Activated CD8-positive, alpha-beta memory T cell treated with anti-CD3 and anti-CD28 coated beads for 24 hours (primary cell): ENCODE data around the gene PACRG.

ENCODE experiments used
- DNase-seq: peaks from one replicate; pipeline ENCODE4 v3.0.0-alpha.2; 2020

The PACRG gene

DNA sequence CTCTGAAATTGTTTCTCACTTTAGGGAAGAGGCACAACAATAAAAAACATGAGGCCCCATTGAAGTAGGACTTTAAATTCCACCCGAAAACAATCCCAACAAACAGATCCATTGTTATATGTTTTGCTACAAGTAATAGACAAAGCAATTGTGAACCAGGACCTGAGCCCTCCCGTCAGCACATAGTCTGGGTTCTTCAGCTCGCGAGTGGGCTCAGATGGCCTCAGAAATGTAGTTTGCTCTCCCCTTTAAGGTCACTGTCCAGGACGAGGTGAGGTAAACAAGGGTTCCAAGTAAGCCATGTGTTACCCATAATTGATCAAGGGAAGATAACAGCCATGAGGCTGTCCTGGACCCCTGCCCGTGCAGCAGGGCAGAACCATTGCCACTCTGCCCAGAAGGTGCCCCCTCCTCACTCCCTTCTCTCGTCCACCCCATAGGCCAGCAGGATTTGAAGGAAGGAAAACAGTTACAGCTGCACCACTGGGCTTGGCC is 526.6 kb downstream of the PACRG start:
- no peak for DNase-seq

DNA sequence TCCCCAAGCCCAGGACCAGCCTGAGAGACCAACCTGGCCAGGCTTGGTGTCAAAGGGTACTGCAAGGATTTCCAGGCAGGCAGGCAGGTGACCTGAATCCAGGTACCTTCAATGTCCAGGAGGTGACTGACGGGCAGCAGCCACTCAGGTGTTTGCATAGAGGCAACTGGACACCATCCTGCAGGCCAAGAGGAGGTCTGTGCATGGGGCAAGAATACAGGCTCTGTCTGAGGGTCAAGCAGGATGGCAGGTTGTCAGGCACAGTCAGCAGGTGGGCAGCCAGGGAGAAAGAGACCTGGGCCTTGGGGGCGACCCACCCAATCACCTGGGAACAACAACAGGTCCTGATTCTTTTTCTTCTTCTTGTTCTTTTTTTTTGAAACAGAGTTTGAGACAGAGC is 527.5 kb downstream of the PACRG start:
- DNase-seq, result no peak

- DNase-seq, result no peak
Observed at GRCh38 chr6:163259689-163260088, 531.9 kb downstream of the PACRG start.

GRCh38 chr6:163260111-163260895 is 532.5 kb downstream of the PACRG start:
- DNase-seq, result no peak

GRCh38 chr6:163260911-163261310 is 533.1 kb downstream of the PACRG start:
- DNase-seq, result no peak

DNA sequence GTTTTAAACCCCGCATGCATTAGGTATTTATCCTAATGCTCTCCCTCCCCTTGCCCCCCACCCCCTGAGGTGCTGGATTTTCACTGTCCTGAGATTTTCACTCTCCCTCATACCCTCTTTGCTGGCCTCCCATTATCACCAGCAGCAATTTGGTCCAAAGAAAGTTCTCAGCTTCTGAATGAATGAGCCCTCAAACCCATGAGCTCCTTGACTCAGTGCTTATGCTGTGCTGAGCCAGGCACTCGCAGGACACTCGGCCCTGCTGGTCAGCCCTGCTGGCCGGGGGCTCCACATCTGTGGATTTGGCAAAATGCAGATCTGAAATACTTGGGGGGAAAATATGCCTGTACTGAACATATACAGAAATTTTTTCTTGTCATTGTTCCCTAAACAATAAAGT is 533.6 kb downstream of the PACRG start:
- DNase-seq, result no peak

- DNase-seq, result no peak
Observed at GRCh38 chr6:163262080-163262479, 534.3 kb downstream of the PACRG start.

DNA sequence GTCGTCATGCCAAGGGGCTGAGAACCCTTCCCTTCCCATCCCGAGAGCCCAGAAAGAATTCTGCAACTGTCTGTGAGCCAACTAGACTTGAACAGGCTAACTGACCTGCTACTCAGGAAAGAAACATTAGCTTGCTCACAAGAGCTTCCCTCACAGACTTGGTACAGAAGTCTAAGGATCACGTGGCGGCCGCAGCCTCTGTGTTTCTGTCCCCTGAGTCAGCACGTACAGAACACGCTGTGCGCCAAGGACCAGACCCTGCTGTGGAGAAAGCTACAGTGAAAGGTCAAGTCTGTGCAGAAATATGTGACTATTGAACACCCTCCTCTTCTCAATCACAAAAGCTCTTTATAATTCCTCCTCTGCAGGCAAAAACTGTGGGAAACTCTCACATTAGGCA is 535.4 kb downstream of the PACRG start:
- DNase-seq, result no peak

- DNase-seq, result no peak
Observed at GRCh38 chr6:163263998-163264661, 536.4 kb downstream of the PACRG start.

GRCh38 chr6:163264662-163265035 is 536.9 kb downstream of the PACRG start:
- no peak for DNase-seq

DNA sequence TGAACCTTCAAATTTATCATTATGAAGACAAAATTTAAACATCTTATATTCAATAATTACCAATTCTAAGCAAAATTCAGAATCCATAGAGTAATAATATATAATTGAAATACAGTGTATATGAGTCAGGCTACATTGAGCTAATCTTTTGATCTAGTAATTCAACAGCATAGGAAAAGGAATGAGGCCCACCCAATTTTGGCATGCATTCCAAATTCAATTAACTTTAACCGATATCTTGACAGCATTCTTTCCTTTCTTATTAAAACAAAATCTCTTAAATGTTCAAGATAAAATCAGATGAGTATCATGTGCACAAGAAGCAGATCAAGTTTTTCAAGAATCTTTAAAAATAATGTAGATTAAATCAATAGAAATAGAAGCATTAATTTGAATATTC is 553.9 kb downstream of the PACRG start:
- no peak for DNase-seq

DNA sequence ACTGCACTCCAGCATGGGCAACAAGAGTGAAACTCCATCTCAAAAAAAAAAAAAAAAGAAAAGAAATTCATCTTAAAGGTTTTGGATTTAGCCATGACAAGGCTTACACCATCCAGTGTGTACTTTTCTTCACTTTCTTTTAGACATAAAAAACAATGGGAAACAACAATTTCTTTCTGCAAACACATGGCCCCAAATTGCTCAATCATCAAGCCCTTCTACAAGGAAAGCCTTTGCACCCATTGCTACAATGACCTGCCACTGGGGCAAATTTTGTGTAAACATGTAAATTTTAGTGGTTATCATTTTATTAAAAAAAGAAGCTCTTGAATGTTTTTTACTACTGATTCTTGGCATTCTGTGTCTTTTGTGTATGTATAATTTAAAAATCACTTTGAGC is 554.9 kb downstream of the PACRG start:
- no peak for DNase-seq

DNA sequence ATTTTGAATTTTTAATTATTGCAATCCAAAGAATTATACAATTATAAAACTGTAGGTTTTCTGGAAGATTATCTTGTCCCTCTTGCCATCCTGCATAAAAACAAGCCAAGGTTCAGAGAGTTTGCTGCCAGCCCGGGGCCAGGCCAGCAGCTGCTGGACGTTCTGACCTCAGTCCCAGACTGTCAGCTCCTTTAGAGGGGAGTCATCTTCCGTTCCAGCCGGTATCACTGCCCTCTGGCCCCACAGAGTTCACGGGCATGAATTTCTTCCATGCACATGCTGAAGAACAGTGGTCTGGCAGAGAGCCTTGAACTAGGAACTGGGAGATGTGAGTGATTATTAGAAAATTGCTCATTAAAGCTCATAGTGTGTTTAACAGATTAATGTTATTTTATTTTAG is 556.4 kb downstream of the PACRG start:
- no peak for DNase-seq

GRCh38 chr6:163285691-163286090 is 557.9 kb downstream of the PACRG start:
- DNase-seq, result no peak

- DNase-seq, result no peak
Observed at GRCh38 chr6:163287626-163288025, 559.9 kb downstream of the PACRG start.

DNA sequence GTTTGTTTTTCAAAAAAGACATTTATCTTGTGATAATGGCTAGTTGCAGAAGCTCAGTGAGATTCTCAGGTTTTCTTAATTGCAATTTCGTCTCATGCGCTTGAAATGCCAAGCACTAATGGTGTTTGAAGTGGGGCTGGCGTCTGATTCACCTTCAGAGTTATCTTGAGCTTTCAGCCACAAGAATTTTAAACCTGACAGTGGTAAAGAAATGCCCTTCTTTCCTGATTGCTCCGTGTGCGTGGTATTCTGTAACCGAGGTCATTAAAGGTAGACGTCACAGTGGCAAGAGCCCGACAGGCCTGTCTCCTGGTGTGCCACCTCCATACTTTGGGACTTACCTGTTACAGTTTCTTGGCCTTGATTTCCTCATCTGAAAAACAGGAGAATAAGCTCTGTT is 560.3 kb downstream of the PACRG start:
- DNase-seq, result no peak

GRCh38 chr6:163288915-163289314 is 561.1 kb downstream of the PACRG start:
- DNase-seq, result no peak

- DNase-seq, result no peak
Observed at GRCh38 chr6:163289447-163289846, 561.7 kb downstream of the PACRG start.

GRCh38 chr6:163290545-163291274 is 562.9 kb downstream of the PACRG start:
- DNase-seq, result no peak

GRCh38 chr6:163291622-163292021 is 563.8 kb downstream of the PACRG start:
- no peak for DNase-seq

GRCh38 chr6:163293286-163293685 is 565.5 kb downstream of the PACRG start:
- no peak for DNase-seq

DNA sequence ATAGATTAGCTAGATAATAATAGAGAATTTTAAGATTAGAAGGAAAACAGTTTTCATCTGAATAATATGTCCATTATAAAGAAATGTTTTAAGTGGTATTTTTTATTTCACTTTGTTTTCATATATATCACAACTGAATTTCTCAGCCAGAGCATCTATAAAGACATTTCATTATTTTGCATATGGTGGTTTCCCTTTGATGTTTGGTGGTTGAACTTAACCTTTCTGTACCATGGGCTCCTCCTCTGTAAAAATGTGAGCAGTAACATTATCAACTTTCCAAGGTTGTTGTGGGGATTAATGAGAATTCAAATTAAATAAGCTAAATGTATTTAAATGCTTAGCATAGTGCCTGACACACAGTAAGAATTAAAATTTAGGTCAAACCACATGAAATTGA is 567.0 kb downstream of the PACRG start:
- DNase-seq, result no peak

GRCh38 chr6:163296835-163297519 is 569.2 kb downstream of the PACRG start:
- no peak for DNase-seq
